Thyroid gland (tissue), 4 donors: ENCODE measurements around the gene DCLK3.

ENCODE experiments used
- POLR2A ChIP-seq, 2 donors: fragments of 450-650 bp; IDR thresholded peaks; one replicate each; pipeline ENCODE4 v1.6.1; 2017; ENCODE audit warnings: antibody characterized with exemption in 2 of 2, mild to moderate bottlenecking in 2 of 2, moderate library complexity in 1 of 2
- TF ChIP-seq, protein P1 (sequence below), 6 experiments: fragments of 200-600 bp in 3 of 6; fragments of 450-650 bp in 3 of 6; sonication (generic) in 3 of 6; IDR thresholded peaks; one replicate each; pipeline ENCODE4 v1.5.1; 2016 to 2019; ENCODE audit warnings: antibody characterized with exemption in 6 of 6, mild to moderate bottlenecking in 2 of 6, inconsistent platforms in 1 of 6, moderate library complexity in 1 of 6

- TF ChIP-seq, protein P1, sequence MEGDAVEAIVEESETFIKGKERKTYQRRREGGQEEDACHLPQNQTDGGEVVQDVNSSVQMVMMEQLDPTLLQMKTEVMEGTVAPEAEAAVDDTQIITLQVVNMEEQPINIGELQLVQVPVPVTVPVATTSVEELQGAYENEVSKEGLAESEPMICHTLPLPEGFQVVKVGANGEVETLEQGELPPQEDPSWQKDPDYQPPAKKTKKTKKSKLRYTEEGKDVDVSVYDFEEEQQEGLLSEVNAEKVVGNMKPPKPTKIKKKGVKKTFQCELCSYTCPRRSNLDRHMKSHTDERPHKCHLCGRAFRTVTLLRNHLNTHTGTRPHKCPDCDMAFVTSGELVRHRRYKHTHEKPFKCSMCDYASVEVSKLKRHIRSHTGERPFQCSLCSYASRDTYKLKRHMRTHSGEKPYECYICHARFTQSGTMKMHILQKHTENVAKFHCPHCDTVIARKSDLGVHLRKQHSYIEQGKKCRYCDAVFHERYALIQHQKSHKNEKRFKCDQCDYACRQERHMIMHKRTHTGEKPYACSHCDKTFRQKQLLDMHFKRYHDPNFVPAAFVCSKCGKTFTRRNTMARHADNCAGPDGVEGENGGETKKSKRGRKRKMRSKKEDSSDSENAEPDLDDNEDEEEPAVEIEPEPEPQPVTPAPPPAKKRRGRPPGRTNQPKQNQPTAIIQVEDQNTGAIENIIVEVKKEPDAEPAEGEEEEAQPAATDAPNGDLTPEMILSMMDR (IDR thresholded peaks at IDR 0.05), result no peak
- TF ChIP-seq POLR2A (IDR thresholded peaks at IDR 0.05), result no peak
These were observed 31.8 kb upstream of the DCLK3 start for GRCh38 chr3:36796161-36796560.
